Measurements from ENCODE around the gene ALAS2.
"Not testable (repeated sequence)": the region's sequence is repeated elsewhere in the genome, so short reads cannot be mapped to it uniquely, and the experiment has no call there.

The ALAS2 gene

GRCh38 chrX:55030271-55031205 is at the start of gene ALAS2:
TSS of gene ALAS2 (minus strand) at chrX:55030977. CDS start at chrX:55026000, 4,977 bp downstream.
- no peak for DNase-seq

DNA sequence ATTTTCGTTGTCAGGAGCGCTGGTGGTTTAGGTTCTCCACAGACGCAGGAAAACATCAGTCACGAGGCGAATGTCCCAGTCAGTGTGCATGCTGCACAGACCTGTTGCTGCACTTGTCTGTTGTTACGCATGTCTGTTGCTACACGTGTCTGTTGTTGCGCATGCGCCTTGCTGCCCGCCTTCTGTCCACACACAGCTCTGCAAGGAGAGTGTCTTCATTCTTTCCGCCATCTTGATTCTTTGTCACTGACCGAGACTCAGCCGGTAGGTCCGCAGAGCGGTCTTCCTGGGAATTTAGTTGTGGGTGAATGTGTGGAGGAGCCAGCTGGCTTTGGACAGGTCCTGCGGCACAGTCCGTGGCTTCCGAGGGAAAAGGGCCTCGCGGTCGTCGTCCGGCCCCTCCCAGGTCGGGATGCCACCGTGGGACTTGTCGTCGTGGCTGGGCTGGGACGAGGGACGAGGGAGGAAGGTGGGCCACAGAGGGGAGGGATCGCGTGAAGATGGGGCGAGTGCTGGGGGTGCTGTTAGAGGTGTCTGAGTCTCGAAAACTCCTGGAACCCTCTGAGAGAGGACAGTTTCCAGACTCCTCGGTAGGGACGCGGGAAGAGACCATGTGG is 44.2 kb upstream of the ALAS2 start, which contains the start of gene PAGE2B:
Gene PAGE2B, plus strand, starts transcription at position 180 of the 617 bp plus-strand sequence. CDS start 1,012 bp downstream, outside the sequence.
- no peak for DNase-seq

GRCh38 chrX:55072286-55072685 is 41.5 kb upstream of the ALAS2 start:
- DNase-seq: no peak

GRCh38 chrX:55067180-55067579 is 36.4 kb upstream of the ALAS2 start:
- not testable (repeated sequence) for DNase-seq

DNA sequence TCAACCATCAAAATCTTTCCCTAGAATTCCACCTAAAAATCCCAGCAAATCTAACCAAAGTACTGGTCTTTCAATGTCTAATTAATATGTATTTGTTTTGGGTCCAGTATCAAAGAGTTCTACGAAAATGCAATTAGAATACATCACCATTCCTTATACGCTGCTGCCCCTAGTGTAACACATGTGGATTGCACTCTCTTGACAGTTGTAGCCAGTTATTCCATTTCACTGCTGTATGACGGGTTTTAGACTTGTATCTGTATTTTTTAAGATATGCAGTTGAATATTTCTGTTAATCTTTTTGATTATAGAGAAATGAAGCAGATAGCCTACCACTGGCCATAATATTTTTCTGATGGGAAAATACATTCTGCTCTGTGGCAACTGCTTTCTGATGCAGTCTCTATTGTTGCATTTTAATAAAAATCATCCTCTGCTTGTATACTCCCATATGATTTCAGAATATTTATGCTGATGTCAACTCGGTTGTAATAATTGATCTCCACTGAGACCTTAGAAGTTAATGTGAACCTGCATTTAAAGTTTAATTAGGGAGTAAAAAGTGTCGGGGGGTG is 27.0 kb upstream of the ALAS2 start:
- DNase-seq: peak; percentile 55 to 65

DNA sequence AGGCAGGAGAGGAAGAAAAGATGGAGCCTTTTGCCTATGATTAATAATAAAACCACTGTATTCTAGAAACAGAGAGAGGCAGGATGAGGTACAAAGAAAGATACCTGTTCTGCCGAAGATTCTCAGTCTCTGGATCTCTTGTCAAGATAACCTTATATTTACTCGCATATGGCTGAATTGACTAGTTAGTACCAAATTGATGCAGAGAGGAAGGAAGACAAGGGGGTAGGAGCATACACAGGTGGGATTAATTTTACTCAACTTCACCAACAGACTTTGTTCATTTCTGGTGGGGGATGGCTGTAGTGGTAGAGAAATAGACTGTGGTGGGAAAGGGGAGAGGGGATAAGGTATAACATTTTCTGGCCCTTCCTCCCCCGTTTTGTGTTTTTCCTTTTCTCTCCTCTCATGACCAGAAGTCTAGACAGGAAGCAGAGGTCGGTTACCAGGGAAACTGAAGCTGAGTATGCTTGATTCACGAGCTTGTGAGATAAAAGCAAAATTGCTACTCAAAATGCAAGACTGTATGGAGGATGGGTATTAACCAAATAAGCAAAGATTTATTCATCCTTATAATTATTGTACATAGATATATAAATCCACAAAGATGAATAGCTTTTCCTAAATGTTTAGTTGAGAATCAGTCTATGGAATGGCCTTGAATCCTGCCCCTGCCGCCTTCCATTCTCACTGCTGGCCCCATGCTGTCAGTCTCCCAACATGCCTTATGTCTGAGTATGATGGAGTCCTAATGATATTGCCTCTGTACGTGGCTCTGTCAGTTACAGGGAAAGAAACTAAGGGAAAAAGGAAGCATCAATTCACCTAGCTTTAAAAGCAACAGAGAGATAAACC is 26.3 kb upstream of the ALAS2 start:
- peak in 1 of 2 experiments; percentile 20 for DNase-seq

DNA sequence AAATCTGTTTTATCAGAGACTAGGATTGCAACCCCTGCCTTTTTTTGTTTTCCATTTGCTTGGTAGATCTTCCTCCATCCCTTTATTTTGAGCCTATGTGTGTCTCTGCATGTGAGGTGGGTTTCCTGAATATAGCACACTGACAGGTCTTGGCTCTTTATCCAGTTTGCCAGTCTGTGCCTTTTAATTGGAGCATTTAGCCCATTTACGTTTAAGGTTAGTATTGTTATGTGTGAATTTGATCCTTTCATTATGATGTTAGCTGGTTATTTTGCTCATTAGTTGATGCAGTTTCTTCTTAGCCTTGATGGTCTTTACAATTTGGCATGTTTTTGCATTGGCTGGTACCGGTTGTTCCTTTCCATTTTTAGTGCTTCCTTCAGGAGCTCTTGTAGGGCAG is 19.8 kb upstream of the ALAS2 start:
- not testable (repeated sequence) for DNase-seq

DNA sequence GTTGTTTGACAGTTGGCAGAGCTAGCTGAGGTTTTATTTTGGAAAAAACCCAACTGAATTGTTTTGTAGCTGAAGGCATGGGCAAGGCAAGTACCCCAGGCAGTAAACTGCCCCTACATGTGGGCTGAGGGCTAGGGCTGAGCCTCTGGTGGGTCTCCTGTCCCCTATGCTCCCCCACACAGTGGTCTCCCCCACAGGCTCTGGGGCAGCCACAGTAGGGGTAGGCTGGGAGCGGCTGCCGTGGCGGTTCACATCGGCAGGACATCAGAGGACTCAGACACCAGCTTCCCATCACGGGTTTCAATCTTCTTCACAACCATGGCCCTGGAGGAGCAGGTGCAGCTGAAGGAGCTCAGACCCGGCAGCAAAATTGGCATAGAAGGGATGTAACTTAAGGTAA is 10.7 kb upstream of the ALAS2 start:
- DNase-seq: no peak

GRCh38 chrX:55039471-55039870 is 8.7 kb upstream of the ALAS2 start:
- no peak for DNase-seq

GRCh38 chrX:55033429-55033828 is 2.7 kb upstream of the ALAS2 start:
- DNase-seq: no peak

GRCh38 chrX:55029291-55029690 is 1.5 kb downstream of the ALAS2 start:
- no peak for DNase-seq

DNA sequence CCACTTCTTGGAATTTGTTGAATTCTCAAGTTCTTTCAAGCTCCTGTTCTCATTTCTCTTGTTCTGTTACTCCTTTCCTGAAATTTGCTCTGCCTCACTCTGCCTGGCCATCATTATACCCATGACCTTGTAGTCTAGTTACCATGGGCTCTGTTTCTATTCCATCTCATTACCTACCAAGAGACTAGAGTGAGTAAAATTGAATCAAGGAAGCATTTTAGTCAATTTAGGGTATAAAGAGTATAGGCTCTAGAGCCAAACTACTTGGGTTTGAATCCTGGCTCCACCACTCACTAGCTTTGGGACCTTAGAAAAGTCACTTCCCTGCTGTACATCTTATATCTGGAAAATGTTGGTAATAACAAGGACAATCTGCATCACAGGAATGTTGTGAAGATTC is 2.2 kb downstream of the ALAS2 start:
- DNase-seq: no peak

GRCh38 chrX:55028040-55028439 is 2.7 kb downstream of the ALAS2 start:
- no peak for DNase-seq

GRCh38 chrX:55026840-55027239 is 3.9 kb downstream of the ALAS2 start:
- DNase-seq: no peak

GRCh38 chrX:55026143-55026542 is 4.6 kb downstream of the ALAS2 start:
- DNase-seq: no peak

DNA sequence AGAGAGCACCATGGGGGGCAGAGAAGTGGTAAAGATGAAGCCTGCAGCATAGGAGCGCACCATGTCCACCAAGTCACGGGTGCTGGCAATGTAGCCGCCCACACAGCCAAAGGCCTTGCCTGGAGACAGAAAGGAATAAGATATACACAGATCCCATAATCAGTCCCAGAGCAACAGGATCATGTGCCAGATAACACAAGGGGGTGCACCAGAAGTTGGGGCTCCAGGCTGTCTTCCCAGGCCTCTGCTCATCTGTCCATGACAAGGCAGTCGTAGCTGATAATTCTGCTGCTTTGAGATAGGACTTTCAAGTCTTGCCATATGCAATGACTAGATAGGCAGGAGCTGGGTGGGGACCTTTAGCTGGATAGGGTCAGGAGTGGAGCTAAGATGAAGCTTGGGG is 15.9 kb downstream of the ALAS2 start:
- no peak for DNase-seq

GRCh38 chrX:55011294-55011693 is 19.5 kb downstream of the ALAS2 start:
- DNase-seq: peak in 1 of 2 experiments; percentile 12

GRCh38 chrX:55008571-55009358 is 22.0 kb downstream of the ALAS2 start:
- DNase-seq: no peak

DNA sequence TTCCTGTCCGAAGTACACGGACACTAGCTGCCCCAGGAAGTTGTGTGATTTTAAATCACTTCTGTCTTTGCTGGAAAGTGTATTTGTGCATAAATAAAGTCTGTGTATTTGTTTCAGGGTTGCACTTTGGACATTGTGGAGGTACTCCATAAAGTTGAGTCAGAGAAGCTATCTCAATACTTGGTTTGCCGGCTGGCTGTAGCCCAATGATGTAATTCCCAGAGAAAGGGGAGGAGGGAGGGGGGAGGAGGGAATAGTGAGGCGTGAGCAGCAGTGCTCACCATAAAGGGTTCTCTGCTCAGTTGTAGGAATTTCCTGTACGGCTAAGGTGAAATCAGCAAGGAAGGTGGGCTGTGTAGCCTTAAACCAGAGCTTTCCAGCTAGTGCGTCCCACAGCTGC is 23.1 kb downstream of the ALAS2 start:
- DNase-seq: no peak

- no peak for DNase-seq
Measured at GRCh38 chrX:55006827-55007621, 23.8 kb downstream of the ALAS2 start.

GRCh38 chrX:55005256-55005655 is 25.5 kb downstream of the ALAS2 start:
- no peak for DNase-seq

Data from SHP77 (cell line).